HL-60 (cell line): ENCODE data around the gene ZCWPW1.

Source experiments
- CTCF ChIP-seq: IDR thresholded peaks from one replicate; pipeline ENCODE4 v1.5.1; 2011; ENCODE audit warnings: low read length, control low read depth, inconsistent platforms; ENCODE audit not compliant: insufficient read depth
- GABPA ChIP-seq: IDR thresholded peaks from 2 replicates; pipeline ENCODE4 v1.6.1; 2012; ENCODE audit warnings: low read depth
- POLR2AphosphoS5 ChIP-seq: IDR thresholded peaks from 2 replicates; pipeline ENCODE4 v1.6.1; 2012; ENCODE audit warnings: low read depth
- REST ChIP-seq: IDR thresholded peaks from 2 replicates; pipeline ENCODE4 v1.6.1; 2012; ENCODE audit warnings: low read depth; ENCODE audit not compliant: insufficient replicate concordance
- SPI1 ChIP-seq: IDR thresholded peaks from 2 replicates; pipeline ENCODE4 v1.6.1; 2012; ENCODE audit warnings: low read depth, mild to moderate bottlenecking, borderline replicate concordance

GRCh38 chr7:100373261-100373831 is 55.2 kb downstream of the ZCWPW1 start, which contains the start of gene PILRA:
- no peak for TF ChIP-seq CTCF
- TF ChIP-seq POLR2AphosphoS5, result peak; percentile 30; the same call in 1 of the 2 replicates
- no peak for TF ChIP-seq REST
- no peak for TF ChIP-seq GABPA
- TF ChIP-seq SPI1, result peak; percentile 78
